ENCODE data around the gene RFTN1. TPM values are rescaled to one million over a fixed set of nuclear protein-coding genes. Genes with fewer than 3 reads are reported as not detected.

Gene RFTN1
- total and polyA plus RNA-seq, 2 donors (not counting 3 experiments of a cell fraction or from before 2014, with no cell fraction given): 40.3 to 43.3 TPM

GRCh38 chr3:16452261-16452660 is 61.2 kb downstream of the RFTN1 start:
- BruUV-seq (replicated peaks): no TSS peak
- FAIRE-seq (no peak), DNase-seq (ENCODE audit: low read depth, low spot score) (no peak)
- Histone ChIP-seq H3K9me3 (replicated peaks; ENCODE audit: control insufficient read depth, insufficient read depth, low read length) (no peaks in the 10 kb centered on the region), H3K79me2 (ENCODE audit: control insufficient read depth, insufficient read depth, low read length) (no peaks in the 10 kb centered on the region), H3K9ac (replicated peaks; ENCODE audit: extremely low read depth, insufficient read depth, low read length) (no peak overlapping the region), H2AFZ (ENCODE audit: low read depth, low read length) (no peak overlapping the region), H3K27ac (ENCODE audit: insufficient read depth, low read depth, low read length) (no peak overlapping the region), H3K36me3 (ENCODE audit: control insufficient read depth in 2 of 2, extremely low read depth in 1 of 2, insufficient read depth in 2 of 2, low read length in 2 of 2) (no peaks in the 10 kb centered on the region), H3K4me1 (ENCODE audit: control insufficient read depth, extremely low read depth, insufficient read depth, low read length) (no peaks in the 10 kb centered on the region), H3K9me1 (replicated peaks; ENCODE audit: control insufficient read depth, extremely low read depth, insufficient read depth, low read length) (no peaks in the 10 kb centered on the region), H4K20me1 (replicated peaks; ENCODE audit: control insufficient read depth, extremely low read depth, insufficient read depth, low read length) (no peaks in the 10 kb centered on the region), H3K4me3 (replicated peaks in 1 of 3; ENCODE audit: insufficient read depth in 1 of 3, low read depth in 1 of 3, low read length in 3 of 3) (no peak overlapping the region), H3K4me2 (ENCODE audit: insufficient read depth, low read length) (no peak overlapping the region), H3K27me3 (ENCODE audit: control insufficient read depth in 2 of 2, insufficient read depth in 2 of 2, low read length in 2 of 2) (no peaks in the 10 kb centered on the region)
- POLR2A ChIA-PET: no interaction called here
- CTCF ChIA-PET: interaction anchor here (1.1 to 1.3 kb wide), 3 partner anchors 9 to 162 kb away, joined by 3 to 4 read pairs (median 3); no protein-coding TSS in a partner anchor
- dilution Hi-C loops (cut with MboI; ENCODE audit: extremely low pct_ligation_motif_present, low sequenced_read_pairs): no loop called here
- no peak for TF ChIP-seq GATA2 (IDR thresholded peaks at IDR 0.05; ENCODE audit: insufficient read depth, insufficient read length, low read depth, low read length)
- no peak for TF ChIP-seq EZH2 (IDR thresholded peaks at IDR 0.05; ENCODE audit: borderline replicate concordance, low read depth, low read length, severe bottlenecking)
- no peak for TF ChIP-seq FOS (IDR thresholded peaks at IDR 0.05; ENCODE audit: borderline replicate concordance, insufficient read depth, low read length)
- no peak for TF ChIP-seq POLR2A (IDR thresholded peaks at IDR 0.05; ENCODE audit: low read depth, low read length)
- TF ChIP-seq POLR2AphosphoS5 (IDR thresholded peaks at IDR 0.05; ENCODE audit: insufficient read depth, low read depth, low read length): no peak
- no peak for TF ChIP-seq CTCF (IDR thresholded peaks at IDR 0.05; ENCODE audit: extremely low read depth in 1 of 2, insufficient read depth in 1 of 2, low read depth in 1 of 2, low read length in 2 of 2)
- no peak for TF ChIP-seq MYC (IDR thresholded peaks at IDR 0.05; ENCODE audit: low read depth, low read length)
- TF ChIP-seq JUN (IDR thresholded peaks at IDR 0.05; ENCODE audit: borderline replicate concordance, insufficient read depth, insufficient read length, low read depth): no peak
- TF ChIP-seq MAX (IDR thresholded peaks at IDR 0.05; ENCODE audit: insufficient read depth, insufficient read length): no peak
- intact Hi-C loops (cut with micrococcal nuclease): no loop called here
